ENCODE results near the gene OR8G1.

The OR8G1 gene

DNA sequence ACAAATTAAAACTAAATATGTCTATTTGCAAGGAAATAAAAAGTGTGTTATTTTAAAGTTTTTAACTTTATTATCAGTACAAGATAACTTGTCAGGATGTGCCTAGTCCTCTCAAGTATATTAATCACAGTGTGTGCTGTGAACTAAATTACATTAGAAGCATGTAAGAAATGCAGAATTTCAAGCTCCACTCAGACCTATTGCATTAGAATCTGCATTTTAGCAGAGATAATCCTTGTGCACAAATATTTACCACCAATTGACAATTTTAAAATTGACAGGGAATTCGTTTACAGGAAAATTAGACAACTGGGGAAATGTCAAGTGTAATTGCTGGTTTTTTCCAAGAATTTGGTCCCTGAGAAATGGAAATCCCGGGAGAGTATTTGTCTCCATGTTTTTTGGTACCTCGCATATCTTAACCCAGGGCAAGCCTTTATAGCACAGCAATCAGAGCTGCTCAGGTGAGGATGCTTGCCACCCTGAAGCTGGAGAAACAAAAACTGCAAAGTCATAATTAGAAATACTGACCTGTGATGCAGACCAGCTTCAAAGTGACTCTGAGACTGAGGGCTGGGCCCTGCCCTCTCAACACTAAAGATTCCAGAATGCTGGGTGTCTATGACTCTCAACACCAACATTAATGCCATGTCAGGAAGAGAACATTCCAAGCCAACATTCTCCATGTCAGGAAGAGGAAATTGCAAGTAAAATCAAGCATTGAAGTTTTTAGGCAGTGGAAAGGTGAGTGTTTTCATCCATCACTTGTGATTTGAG, at the start of gene OR8G1:
Gene OR8G1 (plus strand): TSS at position 475 of the 777 bp plus-strand sequence. CDS start 8,581 bp downstream, outside the sequence.
- no peak for TF ChIP-seq CTCF (IDR thresholded peaks at IDR 0.05; ENCODE audit: low read depth, low read length)
- DNase-seq (ENCODE audit: extremely low read depth, low read depth): no peak

DNA sequence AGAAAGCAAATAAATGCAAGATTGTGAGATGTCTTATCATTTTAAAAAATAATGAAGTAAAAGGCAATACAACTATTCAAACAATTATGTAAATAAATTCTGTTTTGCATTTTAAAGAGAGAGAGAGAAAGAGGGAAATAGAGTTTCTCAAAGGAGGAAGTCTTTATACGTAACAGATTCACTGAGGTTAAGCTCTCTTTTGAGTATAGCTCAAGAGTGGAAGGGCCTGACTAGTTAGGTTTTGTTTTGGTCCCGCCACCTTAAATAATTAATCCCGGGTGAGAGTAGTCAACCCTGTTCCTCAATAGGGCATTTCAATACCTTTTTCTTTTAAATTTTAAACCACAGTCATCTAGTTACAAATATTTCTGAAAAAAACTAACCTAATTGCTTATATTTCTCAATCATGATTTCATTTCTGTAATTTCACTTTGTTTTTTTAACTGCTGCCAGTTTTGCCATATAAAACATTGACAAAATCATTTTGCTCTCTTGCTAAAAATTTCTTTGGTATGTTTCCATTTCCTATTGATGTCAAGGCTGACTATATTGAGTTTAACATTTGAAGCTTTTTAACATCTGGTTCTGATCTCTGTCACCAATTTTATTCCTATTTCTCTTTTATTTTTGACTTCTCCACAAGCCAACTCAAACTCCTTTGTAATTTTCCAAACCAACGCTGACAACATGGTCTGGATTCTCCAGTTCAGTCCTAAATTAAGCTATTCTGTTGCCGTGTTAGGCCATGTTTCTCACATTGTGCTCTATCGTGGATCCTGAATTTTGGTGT, 47.5 kb upstream of the OR8G1 start:
- peak; percentile 11 for DNase-seq (ENCODE audit: extremely low read depth, low read depth)
- no peak for TF ChIP-seq CTCF (IDR thresholded peaks at IDR 0.05; ENCODE audit: low read depth, low read length)

DNA sequence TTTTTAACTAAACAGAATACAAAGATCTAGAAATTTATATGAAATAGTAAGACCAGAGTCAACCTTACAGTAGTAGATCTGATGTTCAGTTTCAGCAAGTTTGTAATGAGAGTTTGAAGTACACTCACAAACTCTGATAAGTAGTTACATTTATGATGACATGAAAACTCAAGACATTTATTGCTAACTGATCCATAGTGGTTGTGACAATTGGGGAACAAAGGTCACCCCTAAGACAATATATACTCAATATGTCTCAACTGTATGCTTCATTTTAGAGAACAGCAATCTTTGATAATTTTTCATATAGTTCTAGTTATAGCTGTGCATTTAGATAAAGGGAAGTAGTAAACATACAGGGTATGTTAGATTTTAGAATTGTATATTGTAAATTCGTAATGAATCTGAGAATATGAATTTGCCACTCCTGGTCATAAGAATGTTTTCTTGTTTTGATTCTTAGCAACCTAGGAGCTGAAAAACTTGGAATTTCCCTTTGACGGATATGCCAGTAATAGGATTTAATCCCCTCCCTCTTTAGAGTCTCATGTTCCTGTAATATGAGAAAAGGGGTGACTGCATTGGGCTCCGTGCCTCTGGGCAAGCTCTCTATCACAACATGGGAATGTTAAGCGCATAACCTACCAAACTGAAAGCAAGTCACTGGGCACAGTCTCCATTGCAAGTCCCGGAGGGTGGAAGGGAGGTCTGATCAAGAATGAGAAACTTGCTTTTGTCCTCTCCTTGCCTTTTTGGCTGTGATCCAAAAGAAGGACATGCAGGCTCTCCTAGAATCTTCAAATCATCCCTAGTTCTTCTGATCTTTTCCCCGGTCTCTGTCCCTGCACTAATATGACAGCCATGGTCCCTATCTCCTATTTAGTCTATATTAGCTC, 46.4 kb upstream of the OR8G1 start:
- DNase-seq (ENCODE audit: extremely low read depth, low read depth): no peak
- no peak for TF ChIP-seq CTCF (IDR thresholded peaks at IDR 0.05; ENCODE audit: low read depth, low read length)

DNA sequence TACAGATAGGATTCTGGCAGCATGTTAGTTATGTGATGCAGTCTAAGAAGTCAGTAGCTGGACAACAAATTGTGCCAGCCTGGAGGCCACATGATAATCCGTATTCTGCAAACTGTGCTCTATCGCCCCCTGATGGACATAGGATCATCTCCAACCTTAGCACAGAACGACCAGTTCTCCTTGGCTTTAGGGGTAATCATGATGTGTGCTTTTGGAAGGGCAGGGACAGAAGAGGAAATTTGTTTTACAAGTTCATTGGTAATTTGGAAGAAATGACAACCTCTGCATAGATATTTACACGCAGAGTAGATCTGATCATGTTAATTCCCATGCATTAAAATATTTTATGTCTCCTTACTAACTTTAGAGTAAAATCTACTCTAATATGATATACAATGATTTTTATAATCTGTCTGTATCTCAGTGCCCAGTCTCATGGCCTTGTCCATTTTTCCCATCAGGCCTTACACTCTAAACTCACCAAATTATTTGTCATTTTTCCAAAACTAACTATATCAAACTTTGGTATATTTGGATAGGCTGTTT, 45.6 kb upstream of the OR8G1 start:
- TF ChIP-seq CTCF (IDR thresholded peaks at IDR 0.05; ENCODE audit: low read depth, low read length): peak; percentile 79
- DNase-seq (ENCODE audit: extremely low read depth, low read depth): peak; percentile 43

DNA sequence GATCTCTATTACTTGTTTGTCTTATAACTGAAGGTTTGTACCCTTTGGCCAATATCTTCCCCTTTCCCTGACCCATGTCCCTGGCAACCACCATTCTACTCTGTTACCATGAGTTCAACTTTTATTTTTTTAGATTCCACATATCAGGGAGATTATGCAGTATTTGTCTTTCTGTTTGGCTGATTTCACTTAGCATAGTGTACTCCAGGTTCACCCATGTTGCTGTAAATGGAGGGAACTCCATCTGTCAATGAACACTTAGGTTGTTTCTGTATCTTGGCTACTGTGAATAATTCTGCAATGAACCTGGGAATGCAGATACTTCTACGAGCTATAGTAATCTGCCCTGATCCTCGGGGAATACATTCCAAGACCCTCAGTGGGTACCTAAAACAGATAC, 42.9 kb upstream of the OR8G1 start:
- DNase-seq (ENCODE audit: extremely low read depth, low read depth): no peak
- TF ChIP-seq CTCF (IDR thresholded peaks at IDR 0.05; ENCODE audit: low read depth, low read length): no peak

- TF ChIP-seq CTCF (IDR thresholded peaks at IDR 0.05; ENCODE audit: low read depth, low read length): no peak
- DNase-seq (ENCODE audit: extremely low read depth, low read depth): no peak
Observed at GRCh38 chr11:124198897-124199296, 42.0 kb upstream of the OR8G1 start.
